ENCODE measurements around the gene SGCB. TPM values are rescaled to one million over a fixed set of nuclear protein-coding genes. Genes with fewer than 3 reads are reported as not detected.

SGCB gene
- polyA plus RNA-seq, 2 of the 4 experiments (the other 2 are of a cell fraction) = 20.9 to 25.1 TPM

- FAIRE-seq = no peak
- ATAC-seq = no peak
- H3K9me3 ChIP-seq = no peaks in the 10 kb centered on the region
These were observed 39.3 kb downstream of the SGCB start for GRCh38 chr4:51998837-51999236.

GRCh38 chr4:51997647-51998046, 40.5 kb downstream of the SGCB start:
- Histone ChIP-seq H3K4me3 (no peak overlapping the region), H3K4me2 (no peak overlapping the region), H3K4me1 (no peaks in the 10 kb centered on the region), H3K27ac (no peak overlapping the region), H3K9me3 (no peaks in the 10 kb centered on the region)
- FAIRE-seq (no peak), DNase-seq (ENCODE audit: low read depth in 1 of 2, low spot score in 1 of 2) (no peak), ATAC-seq (no peak)
- ChIA-PET POLR2A (no interaction called here), CTCF (no interaction called here)
- TF ChIP-seq MAFK (IDR thresholded peaks at IDR 0.05; ENCODE audit: partially characterized antibody) = no peak
- TF ChIP-seq JUNB (IDR thresholded peaks at IDR 0.05) = no peak
- TF ChIP-seq MYC (IDR thresholded peaks at IDR 0.05; ENCODE audit: borderline replicate concordance, low read length) = no peak
- no peak for TF ChIP-seq CEBPB (IDR thresholded peaks at IDR 0.05)
- TF ChIP-seq FOSB (CRISPR knock-in tag; IDR thresholded peaks at IDR 0.05) = no peak
- TF ChIP-seq HOXB5 (CRISPR knock-in tag; IDR thresholded peaks at IDR 0.05) = no peak

More at GRCh38 chr4:51998837-51999236, 39.3 kb downstream of the SGCB start:
- Histone ChIP-seq H3K4me3 (no peak overlapping the region), H3K4me1 (no peaks in the 10 kb centered on the region), H3K27ac (no peak overlapping the region), H3K4me2 (no peak overlapping the region)
- CTCF ChIA-PET = no interaction called here
- DNase-seq (ENCODE audit: low read depth in 1 of 2, low spot score in 1 of 2) = no peak
- POLR2A ChIA-PET = no interaction called here
- TF ChIP-seq ZC3H11A (IDR thresholded peaks at IDR 0.05) (no peak), PBX3 (IDR thresholded peaks at IDR 0.05) (no peak), KDM5A (IDR thresholded peaks at IDR 0.05) (no peak)

- DNase-seq (ENCODE audit: low read depth in 1 of 2, low spot score in 1 of 2) (no peak), ATAC-seq (no peak), FAIRE-seq (no peak)
- POLR2A ChIA-PET = no interaction called here
- WGBS (ENCODE audit: missing lambda C conversion rate) = 68% methylated on average over 15 of the region's 20 CpGs
- Histone ChIP-seq H3K9me3 (no peaks in the 10 kb centered on the region; the same call in 2 of the 3 replicates), H3K4me3 (no peak overlapping the region), H3K4me2 (no peak overlapping the region), H3K4me1 (no peaks in the 10 kb centered on the region), H3K27ac (no peak overlapping the region)
- CTCF ChIA-PET = no interaction called here
- TF ChIP-seq TFCP2L1 (CRISPR knock-in tag; IDR thresholded peaks at IDR 0.05) = no peak
These were observed 42.4 kb downstream of the SGCB start for GRCh38 chr4:51995647-51996220.

Small RNA genes within 50 kb of the gene (small RNA-seq; reads per million reads assigned to genes)
- gene AC104784.1 = 0 reads per million in 6 experiments

Other genes with a start within 250 kb of the SGCB start
- gene DCUN1D4, start 195.1 kb downstream of the SGCB start, polyA plus RNA-seq (2011; rRNA removed) = 64.8 and 65.0 TPM in 2 replicates
- 22.9 to 25.2 TPM (median 24.9 TPM) in 3 replicates for gene DCUN1D4, start 195.1 kb downstream of the SGCB start, polyA plus RNA-seq (2017; fragmentation: RNase III; extraction: RNeasy Plus Mini Kit Qiagen cat#74134 plus additional on column Dnase treatment)
- gene LRRC66, start 17.9 kb downstream of the SGCB start, polyA plus RNA-seq (2011; rRNA removed) = 0.18 and 0.19 TPM in 2 replicates
- gene LRRC66, start 17.9 kb downstream of the SGCB start, polyA plus RNA-seq (2017; fragmentation: RNase III; extraction: RNeasy Plus Mini Kit Qiagen cat#74134 plus additional on column Dnase treatment) = 0.12 to 0.21 TPM (median 0.17 TPM) in 3 replicates
- 6.7 and 7.8 TPM in 2 replicates for gene SPATA18, start 13.0 kb upstream of the SGCB start, polyA plus RNA-seq (2011; rRNA removed)
- 4.3 to 5.3 TPM (median 4.4 TPM) in 3 replicates for gene SPATA18, start 13.0 kb upstream of the SGCB start, polyA plus RNA-seq (2017; fragmentation: RNase III; extraction: RNeasy Plus Mini Kit Qiagen cat#74134 plus additional on column Dnase treatment)